HEK293 (cell line): Measurements from ENCODE around the gene PLEKHA7.

Source experiments
- FEZF1 ChIP-seq: fragments of 450-650 bp; formaldehyde crosslinking; IDR thresholded peaks from 2 replicates; pipeline ENCODE4 v1.5.1; 2016; ENCODE audit warnings: missing biosample characterization, missing genetic modification characterization
- MYNN ChIP-seq: fragments of 450-650 bp; formaldehyde crosslinking; IDR thresholded peaks from 2 replicates; pipeline ENCODE4 v1.5.1; 2016; ENCODE audit warnings: missing biosample characterization, missing genetic modification characterization, borderline replicate concordance
- OSR2 ChIP-seq: fragments of 450-650 bp; formaldehyde crosslinking; IDR thresholded peaks from 2 replicates; pipeline ENCODE4 v1.5.1; 2016; ENCODE audit warnings: missing biosample characterization, missing genetic modification characterization
- OVOL3 ChIP-seq: fragments of 450-650 bp; formaldehyde crosslinking; IDR thresholded peaks from 2 replicates; pipeline ENCODE4 v1.5.1; 2016; ENCODE audit warnings: missing biosample characterization, missing genetic modification characterization
- PRDM1 ChIP-seq: fragments of 450-650 bp; formaldehyde crosslinking; IDR thresholded peaks from 2 replicates; pipeline ENCODE4; 2016; ENCODE audit warnings: missing biosample characterization, missing genetic modification characterization
- REPIN1 ChIP-seq: fragments of 450-650 bp; formaldehyde crosslinking; IDR thresholded peaks from 2 replicates; pipeline ENCODE4 v1.5.1; 2017; ENCODE audit warnings: missing biosample characterization, missing genetic modification characterization, low read depth
- SCRT2 ChIP-seq: fragments of 450-650 bp; formaldehyde crosslinking; IDR thresholded peaks from 2 replicates; pipeline ENCODE4 v1.5.1; 2016; ENCODE audit warnings: missing biosample characterization, missing genetic modification characterization
- ZNF121 ChIP-seq: fragments of 450-650 bp; formaldehyde crosslinking; IDR thresholded peaks from 2 replicates; pipeline ENCODE4 v1.5.1; 2016; ENCODE audit warnings: missing biosample characterization, missing genetic modification characterization
- ZNF155 ChIP-seq: fragments of 450-650 bp; formaldehyde crosslinking; IDR thresholded peaks from 2 replicates; pipeline ENCODE4 v1.5.1; 2016; ENCODE audit warnings: missing biosample characterization, missing genetic modification characterization
- ZNF174 ChIP-seq: fragments of 450-650 bp; formaldehyde crosslinking; IDR thresholded peaks from 2 replicates; pipeline ENCODE4 v1.5.0; 2017; ENCODE audit warnings: missing biosample characterization, mild to moderate bottlenecking, missing genetic modification characterization
- ZNF223 ChIP-seq: fragments of 450-650 bp; formaldehyde crosslinking; IDR thresholded peaks from 2 replicates; pipeline ENCODE4 v1.5.1; 2016; ENCODE audit warnings: missing biosample characterization, missing genetic modification characterization
- ZNF266 ChIP-seq: fragments of 450-650 bp; formaldehyde crosslinking; IDR thresholded peaks from 2 replicates; pipeline ENCODE4 v1.5.1; 2016; ENCODE audit warnings: missing biosample characterization, missing genetic modification characterization, low read depth
- ZNF366 ChIP-seq: fragments of 450-650 bp; formaldehyde crosslinking; conservative IDR thresholded peaks from 2 replicates; pipeline ENCODE4 v1.5.1; 2016; ENCODE audit warnings: missing biosample characterization, missing genetic modification characterization
- ZNF747 ChIP-seq: fragments of 450-650 bp; formaldehyde crosslinking; IDR thresholded peaks from 2 replicates; pipeline ENCODE4 v1.5.1; 2016; ENCODE audit warnings: missing biosample characterization, missing genetic modification characterization
- ZSCAN23 ChIP-seq: fragments of 450-650 bp; formaldehyde crosslinking; IDR thresholded peaks from 2 replicates; pipeline ENCODE4 v1.5.1; 2016; ENCODE audit warnings: missing biosample characterization, missing genetic modification characterization
- TF ChIP-seq, protein P1 (sequence below): fragments of 450-650 bp; formaldehyde crosslinking; IDR thresholded peaks from 2 replicates; pipeline ENCODE4; 2016; ENCODE audit warnings: missing biosample characterization, missing genetic modification characterization
- TF ChIP-seq, protein P2 (sequence below): fragments of 450-650 bp; formaldehyde crosslinking; IDR thresholded peaks from 2 replicates; pipeline ENCODE4 v1.5.1; 2016; ENCODE audit warnings: missing biosample characterization, missing genetic modification characterization
- TF ChIP-seq, protein P3 (sequence below): fragments of 450-650 bp; formaldehyde crosslinking; IDR thresholded peaks from 2 replicates; pipeline ENCODE4 v1.5.0; 2017; ENCODE audit warnings: missing biosample characterization, missing genetic modification characterization, borderline replicate concordance
- TF ChIP-seq, protein P4 (sequence below): fragments of 450-650 bp; formaldehyde crosslinking; IDR thresholded peaks from 2 replicates; pipeline ENCODE4 v1.5.1; 2016; ENCODE audit warnings: missing biosample characterization, missing genetic modification characterization, borderline replicate concordance
- TF ChIP-seq, protein P5 (sequence below): fragments of 450-650 bp; IDR thresholded peaks from 2 replicates; pipeline ENCODE4 v1.5.1; 2018; ENCODE audit warnings: missing biosample characterization, missing genetic modification characterization

PLEKHA7 gene

DNA sequence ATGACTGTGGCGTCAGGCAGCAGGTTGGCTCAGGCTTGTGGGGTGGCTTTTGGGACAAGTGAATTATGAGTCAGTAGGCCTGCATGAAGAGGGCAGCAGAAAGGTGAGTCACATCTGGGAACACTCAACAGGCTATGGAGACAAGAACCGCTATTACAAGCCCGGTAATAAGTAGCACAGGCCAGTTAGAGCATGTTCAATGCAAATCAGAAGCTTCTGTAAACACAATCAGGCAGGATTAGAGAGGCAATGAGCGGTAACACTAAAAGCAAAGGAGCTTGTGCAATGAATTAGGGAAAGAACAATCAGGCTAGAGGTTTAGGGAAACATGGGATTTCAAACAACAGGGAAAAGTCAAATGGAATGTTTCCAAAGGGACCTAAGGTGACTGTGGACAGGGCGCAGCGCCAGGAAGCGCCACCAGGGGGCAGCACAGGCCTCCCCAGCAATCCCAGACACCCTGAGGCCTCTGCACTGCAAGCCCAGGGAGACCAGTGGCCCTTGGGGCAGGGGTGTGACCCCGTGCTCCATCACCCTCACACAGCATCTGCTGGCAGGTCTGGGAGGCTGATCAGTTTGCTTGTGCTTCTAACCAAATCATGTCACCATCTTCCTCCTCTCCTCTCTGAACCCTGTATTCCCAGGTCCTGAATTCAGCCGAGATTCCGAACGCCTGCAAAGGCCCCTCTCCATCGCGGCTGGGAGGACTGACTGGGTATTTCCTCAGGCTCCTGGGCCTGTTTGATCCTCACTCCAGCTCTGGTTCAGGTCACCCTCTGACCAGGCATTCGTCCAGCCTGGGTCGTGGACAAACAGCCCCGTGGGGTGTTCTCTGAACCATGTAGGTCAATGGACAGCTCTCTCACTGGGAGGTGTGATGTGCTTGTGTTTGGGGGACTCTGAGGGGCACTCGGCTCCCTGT lies 225.8 kb downstream of the PLEKHA7 start (continued):
- TF ChIP-seq, protein P1, sequence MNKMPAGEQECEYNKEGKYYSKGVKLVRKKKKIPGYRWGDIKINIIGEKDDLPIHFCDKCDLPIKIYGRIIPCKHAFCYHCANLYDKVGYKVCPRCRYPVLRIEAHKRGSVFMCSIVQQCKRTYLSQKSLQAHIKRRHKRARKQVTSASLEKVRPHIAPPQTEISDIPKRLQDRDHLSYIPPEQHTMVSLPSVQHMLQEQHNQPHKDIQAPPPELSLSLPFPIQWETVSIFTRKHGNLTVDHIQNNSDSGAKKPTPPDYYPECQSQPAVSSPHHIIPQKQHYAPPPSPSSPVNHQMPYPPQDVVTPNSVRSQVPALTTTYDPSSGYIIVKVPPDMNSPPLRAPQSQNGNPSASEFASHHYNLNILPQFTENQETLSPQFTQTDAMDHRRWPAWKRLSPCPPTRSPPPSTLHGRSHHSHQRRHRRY = no peak
- TF ChIP-seq OSR2 (tag by site-specific recombination) = peak; percentile 92
- no peak for TF ChIP-seq ZNF174 (tag by site-specific recombination)
- TF ChIP-seq SCRT2 (tag by site-specific recombination) = peak; percentile 96
- TF ChIP-seq, protein P2, sequence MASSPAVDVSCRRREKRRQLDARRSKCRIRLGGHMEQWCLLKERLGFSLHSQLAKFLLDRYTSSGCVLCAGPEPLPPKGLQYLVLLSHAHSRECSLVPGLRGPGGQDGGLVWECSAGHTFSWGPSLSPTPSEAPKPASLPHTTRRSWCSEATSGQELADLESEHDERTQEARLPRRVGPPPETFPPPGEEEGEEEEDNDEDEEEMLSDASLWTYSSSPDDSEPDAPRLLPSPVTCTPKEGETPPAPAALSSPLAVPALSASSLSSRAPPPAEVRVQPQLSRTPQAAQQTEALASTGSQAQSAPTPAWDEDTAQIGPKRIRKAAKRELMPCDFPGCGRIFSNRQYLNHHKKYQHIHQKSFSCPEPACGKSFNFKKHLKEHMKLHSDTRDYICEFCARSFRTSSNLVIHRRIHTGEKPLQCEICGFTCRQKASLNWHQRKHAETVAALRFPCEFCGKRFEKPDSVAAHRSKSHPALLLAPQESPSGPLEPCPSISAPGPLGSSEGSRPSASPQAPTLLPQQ (tag by site-specific recombination) = no peak
- TF ChIP-seq, protein P3, sequence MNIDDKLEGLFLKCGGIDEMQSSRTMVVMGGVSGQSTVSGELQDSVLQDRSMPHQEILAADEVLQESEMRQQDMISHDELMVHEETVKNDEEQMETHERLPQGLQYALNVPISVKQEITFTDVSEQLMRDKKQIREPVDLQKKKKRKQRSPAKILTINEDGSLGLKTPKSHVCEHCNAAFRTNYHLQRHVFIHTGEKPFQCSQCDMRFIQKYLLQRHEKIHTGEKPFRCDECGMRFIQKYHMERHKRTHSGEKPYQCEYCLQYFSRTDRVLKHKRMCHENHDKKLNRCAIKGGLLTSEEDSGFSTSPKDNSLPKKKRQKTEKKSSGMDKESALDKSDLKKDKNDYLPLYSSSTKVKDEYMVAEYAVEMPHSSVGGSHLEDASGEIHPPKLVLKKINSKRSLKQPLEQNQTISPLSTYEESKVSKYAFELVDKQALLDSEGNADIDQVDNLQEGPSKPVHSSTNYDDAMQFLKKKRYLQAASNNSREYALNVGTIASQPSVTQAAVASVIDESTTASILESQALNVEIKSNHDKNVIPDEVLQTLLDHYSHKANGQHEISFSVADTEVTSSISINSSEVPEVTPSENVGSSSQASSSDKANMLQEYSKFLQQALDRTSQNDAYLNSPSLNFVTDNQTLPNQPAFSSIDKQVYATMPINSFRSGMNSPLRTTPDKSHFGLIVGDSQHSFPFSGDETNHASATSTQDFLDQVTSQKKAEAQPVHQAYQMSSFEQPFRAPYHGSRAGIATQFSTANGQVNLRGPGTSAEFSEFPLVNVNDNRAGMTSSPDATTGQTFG (tag by site-specific recombination) = no peak
- TF ChIP-seq ZNF366 (tag by site-specific recombination) = no peak
- TF ChIP-seq OVOL3 (tag by site-specific recombination) = no peak
- TF ChIP-seq, protein P4, sequence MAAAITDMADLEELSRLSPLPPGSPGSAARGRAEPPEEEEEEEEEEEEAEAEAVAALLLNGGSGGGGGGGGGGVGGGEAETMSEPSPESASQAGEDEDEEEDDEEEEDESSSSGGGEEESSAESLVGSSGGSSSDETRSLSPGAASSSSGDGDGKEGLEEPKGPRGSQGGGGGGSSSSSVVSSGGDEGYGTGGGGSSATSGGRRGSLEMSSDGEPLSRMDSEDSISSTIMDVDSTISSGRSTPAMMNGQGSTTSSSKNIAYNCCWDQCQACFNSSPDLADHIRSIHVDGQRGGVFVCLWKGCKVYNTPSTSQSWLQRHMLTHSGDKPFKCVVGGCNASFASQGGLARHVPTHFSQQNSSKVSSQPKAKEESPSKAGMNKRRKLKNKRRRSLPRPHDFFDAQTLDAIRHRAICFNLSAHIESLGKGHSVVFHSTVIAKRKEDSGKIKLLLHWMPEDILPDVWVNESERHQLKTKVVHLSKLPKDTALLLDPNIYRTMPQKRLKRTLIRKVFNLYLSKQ (tag by site-specific recombination) = no peak
- no peak for TF ChIP-seq ZNF747 (tag by site-specific recombination)
- TF ChIP-seq, protein P5, sequence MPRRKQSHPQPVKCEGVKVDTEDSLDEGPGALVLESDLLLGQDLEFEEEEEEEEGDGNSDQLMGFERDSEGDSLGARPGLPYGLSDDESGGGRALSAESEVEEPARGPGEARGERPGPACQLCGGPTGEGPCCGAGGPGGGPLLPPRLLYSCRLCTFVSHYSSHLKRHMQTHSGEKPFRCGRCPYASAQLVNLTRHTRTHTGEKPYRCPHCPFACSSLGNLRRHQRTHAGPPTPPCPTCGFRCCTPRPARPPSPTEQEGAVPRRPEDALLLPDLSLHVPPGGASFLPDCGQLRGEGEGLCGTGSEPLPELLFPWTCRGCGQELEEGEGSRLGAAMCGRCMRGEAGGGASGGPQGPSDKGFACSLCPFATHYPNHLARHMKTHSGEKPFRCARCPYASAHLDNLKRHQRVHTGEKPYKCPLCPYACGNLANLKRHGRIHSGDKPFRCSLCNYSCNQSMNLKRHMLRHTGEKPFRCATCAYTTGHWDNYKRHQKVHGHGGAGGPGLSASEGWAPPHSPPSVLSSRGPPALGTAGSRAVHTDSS (tag by site-specific recombination) = no peak
- no peak for TF ChIP-seq ZNF266 (tag by site-specific recombination)
- no peak for TF ChIP-seq ZNF155 (tag by site-specific recombination)
- no peak for TF ChIP-seq ZNF121 (tag by site-specific recombination)
- no peak for TF ChIP-seq ZNF223 (tag by site-specific recombination)
- 0 out of 2 replicates have a peak, but pooled peaks have one; percentile 13 for TF ChIP-seq PRDM1 (tag by site-specific recombination)
- TF ChIP-seq ZSCAN23 (tag by site-specific recombination) = no peak
- TF ChIP-seq FEZF1 = peak; percentile 43
- no peak for TF ChIP-seq REPIN1 (tag by site-specific recombination)
- TF ChIP-seq MYNN (tag by site-specific recombination) = no peak
